ENCODE measurements around the gene DBNL.

DNA sequence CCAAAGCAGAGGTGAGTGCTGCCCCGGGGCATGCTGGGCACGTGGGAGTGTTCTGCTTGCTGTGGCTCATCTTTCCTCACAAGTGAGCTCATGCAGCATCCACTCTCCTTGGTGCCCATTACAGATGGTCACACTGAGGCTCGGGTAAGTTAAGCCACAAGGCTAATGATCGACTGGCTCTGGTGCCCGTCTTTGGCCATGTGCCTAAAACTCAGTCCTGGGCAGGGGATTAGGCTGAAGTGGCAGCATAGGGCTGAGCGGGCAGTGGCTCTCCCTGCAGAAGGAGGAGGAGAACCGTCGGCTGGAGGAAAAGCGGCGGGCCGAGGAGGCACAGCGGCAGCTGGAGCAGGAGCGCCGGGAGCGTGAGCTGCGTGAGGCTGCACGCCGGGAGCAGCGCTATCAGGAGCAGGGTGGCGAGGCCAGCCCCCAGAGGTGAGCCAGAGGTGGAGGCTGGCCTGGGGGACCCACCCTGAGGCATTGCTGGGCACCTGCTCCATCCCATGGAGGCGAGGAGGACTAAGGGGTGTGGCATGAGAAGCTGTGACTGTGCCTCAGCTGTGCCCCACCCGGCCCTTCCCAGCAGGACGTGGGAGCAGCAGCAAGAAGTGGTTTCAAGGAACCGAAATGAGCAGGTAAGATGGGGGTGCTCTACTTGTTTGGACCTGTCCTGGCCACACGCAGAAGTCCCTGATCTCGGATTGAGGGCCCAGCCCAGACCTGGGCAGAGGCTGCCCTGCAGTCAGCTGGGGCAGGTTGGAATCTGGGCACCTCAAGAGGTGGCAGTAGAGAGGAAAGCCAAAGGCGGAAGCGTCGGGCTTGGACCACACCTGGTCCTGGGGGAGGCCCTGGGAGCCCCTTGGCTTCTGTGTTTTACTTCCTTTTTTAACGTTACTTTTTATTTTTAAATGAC is 13.6 kb downstream of the DBNL start:
- TF ChIP-seq, protein P1, sequence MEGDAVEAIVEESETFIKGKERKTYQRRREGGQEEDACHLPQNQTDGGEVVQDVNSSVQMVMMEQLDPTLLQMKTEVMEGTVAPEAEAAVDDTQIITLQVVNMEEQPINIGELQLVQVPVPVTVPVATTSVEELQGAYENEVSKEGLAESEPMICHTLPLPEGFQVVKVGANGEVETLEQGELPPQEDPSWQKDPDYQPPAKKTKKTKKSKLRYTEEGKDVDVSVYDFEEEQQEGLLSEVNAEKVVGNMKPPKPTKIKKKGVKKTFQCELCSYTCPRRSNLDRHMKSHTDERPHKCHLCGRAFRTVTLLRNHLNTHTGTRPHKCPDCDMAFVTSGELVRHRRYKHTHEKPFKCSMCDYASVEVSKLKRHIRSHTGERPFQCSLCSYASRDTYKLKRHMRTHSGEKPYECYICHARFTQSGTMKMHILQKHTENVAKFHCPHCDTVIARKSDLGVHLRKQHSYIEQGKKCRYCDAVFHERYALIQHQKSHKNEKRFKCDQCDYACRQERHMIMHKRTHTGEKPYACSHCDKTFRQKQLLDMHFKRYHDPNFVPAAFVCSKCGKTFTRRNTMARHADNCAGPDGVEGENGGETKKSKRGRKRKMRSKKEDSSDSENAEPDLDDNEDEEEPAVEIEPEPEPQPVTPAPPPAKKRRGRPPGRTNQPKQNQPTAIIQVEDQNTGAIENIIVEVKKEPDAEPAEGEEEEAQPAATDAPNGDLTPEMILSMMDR (conservative IDR thresholded peaks at IDR 0.05; ENCODE audit: low read depth, low read length): no peak
- no peak for TF ChIP-seq EZH2 (IDR thresholded peaks at IDR 0.05; ENCODE audit: borderline replicate concordance, low read depth, low read length, poor library complexity, severe bottlenecking)

Measured in A673 (cell line).